OCI-LY1 (cell line): ENCODE data around the gene TBX20.
"Not testable (repeated sequence)": the region's sequence is repeated elsewhere in the genome, so short reads cannot be mapped to it uniquely, and the experiment has no call there.

Experiments used
- CTCF ChIP-seq: fragments of 200-600 bp; sonication (generic), shearing (Covaris generic); IDR thresholded peaks from 2 replicates; pipeline ENCODE4 v1.5.1; 2017; ENCODE audit warnings: mild to moderate bottlenecking, antibody characterized with exemption, low read length, moderate library complexity, mixed read lengths
- EZH2 ChIP-seq: fragments of 200-600 bp; sonication (generic), shearing (Covaris generic); IDR thresholded peaks from 2 replicates; pipeline ENCODE4 v1.8.0; 2017; ENCODE audit warnings: borderline replicate concordance, mixed run types, mild to moderate bottlenecking, antibody characterized with exemption, low read length, moderate library complexity, mixed read lengths

- not testable (repeated sequence) for TF ChIP-seq CTCF, EZH2
Measured at GRCh38 chr7:35227438-35227837, 26.5 kb downstream of the TBX20 start.
